Type B pancreatic cell (in vitro differentiated cells): Measurements from ENCODE around the gene NTM. TPM values are rescaled to one million over a fixed set of nuclear protein-coding genes. Genes with fewer than 3 reads are reported as not detected.

ENCODE experiments used
- DNase-seq: peaks from one replicate; pipeline ENCODE4 v3.0.0; 2021; ENCODE audit warnings: mixed read lengths; ENCODE audit not compliant: unreplicated experiment; ENCODE audit errors: extremely low spot score
- H3K27ac Mint-ChIP-seq: 2 replicates; pipeline ENCODE4 v1.8.0; 2021; ENCODE audit warnings: mild to moderate bottlenecking, mixed read lengths
- H3K27me3 Mint-ChIP-seq: 2 replicates; pipeline ENCODE4 v1.8.0; 2021; ENCODE audit warnings: mixed read lengths
- H3K36me3 Mint-ChIP-seq: 2 replicates; pipeline ENCODE4 v1.8.0; 2021; ENCODE audit warnings: mixed read lengths
- H3K4me1 Mint-ChIP-seq: one replicate; pipeline ENCODE4 v1.8.0; 2021; ENCODE audit warnings: mixed read lengths; ENCODE audit not compliant: unreplicated experiment
- H3K4me3 Mint-ChIP-seq: 2 replicates; pipeline ENCODE4 v1.8.0; 2021; ENCODE audit warnings: mild to moderate bottlenecking, mixed read lengths
- H3K9me3 Mint-ChIP-seq: 2 replicates; pipeline ENCODE4 v1.8.0; 2021; ENCODE audit warnings: mixed read lengths
- CTCF ChIP-seq: fragments of 200-600 bp; sonication (generic); conservative IDR thresholded peaks from 2 replicates; pipeline ENCODE4 v1.5.0; 2021; ENCODE audit warnings: antibody characterized with exemption, mild to moderate bottlenecking
- total RNA-seq: library from RNA; stranded (reverse); gene quantifications from 2 replicates; pipeline ENCODE4 v1.2.1, GENCODE V29; 2021; ENCODE audit warnings: low replicate concordance

The NTM gene
- total RNA-seq, 1 donor from 2014 or later: 19.2 TPM

GRCh38 chr11:132278801-132279574, 908.6 kb downstream of the NTM start:
- Mint-ChIP-seq H3K27me3 (peaks cover 12% of the 10 kb centered on the region), H3K4me3 (no peak overlapping the region), H3K9me3 (no peaks in the 10 kb centered on the region), H3K27ac (no peak overlapping the region), H3K4me1 (peaks cover 8% of the 10 kb centered on the region), H3K36me3 (no peaks in the 10 kb centered on the region)
- TF ChIP-seq CTCF: peak; percentile 67
- DNase-seq: no peak

GRCh38 chr11:132284048-132284447, 913.6 kb downstream of the NTM start:
- Mint-ChIP-seq H3K4me3 (no peak overlapping the region), H3K27me3 (peaks cover 30% of the 10 kb centered on the region), H3K4me1 (peaks cover 3% of the 10 kb centered on the region), H3K36me3 (no peaks in the 10 kb centered on the region), H3K9me3 (peaks cover 3% of the 10 kb centered on the region), H3K27ac (no peak overlapping the region)
- TF ChIP-seq CTCF: no peak
- no peak for DNase-seq

- H3K9me3 Mint-ChIP-seq: peaks cover 7% of the 10 kb centered on the region
- peaks cover 29% of the 10 kb centered on the region for H3K27me3 Mint-ChIP-seq
- H3K36me3 Mint-ChIP-seq: no peaks in the 10 kb centered on the region
- H3K4me1 Mint-ChIP-seq: no peaks in the 10 kb centered on the region
- DNase-seq: no peak
- no peak overlapping the region for H3K4me3 Mint-ChIP-seq
- TF ChIP-seq CTCF: no peak
- H3K27ac Mint-ChIP-seq: no peak overlapping the region
These were observed 914.2 kb downstream of the NTM start for GRCh38 chr11:132284611-132285010.

- peaks cover 30% of the 10 kb centered on the region for H3K27me3 Mint-ChIP-seq
- no peak overlapping the region for H3K4me3 Mint-ChIP-seq
- H3K27ac Mint-ChIP-seq: no peak overlapping the region
- DNase-seq: no peak
- no peaks in the 10 kb centered on the region for H3K36me3 Mint-ChIP-seq
- H3K9me3 Mint-ChIP-seq: peaks cover 7% of the 10 kb centered on the region
- no peak for TF ChIP-seq CTCF
- no peaks in the 10 kb centered on the region for H3K4me1 Mint-ChIP-seq
These were observed 915.2 kb downstream of the NTM start for GRCh38 chr11:132285631-132286030.

GRCh38 chr11:132286106-132286505, 915.7 kb downstream of the NTM start:
- H3K4me1 Mint-ChIP-seq: no peaks in the 10 kb centered on the region
- no peak overlapping the region for H3K27ac Mint-ChIP-seq
- H3K27me3 Mint-ChIP-seq: peaks cover 32% of the 10 kb centered on the region
- no peaks in the 10 kb centered on the region for H3K36me3 Mint-ChIP-seq
- DNase-seq: no peak
- TF ChIP-seq CTCF: no peak
- H3K4me3 Mint-ChIP-seq: no peak overlapping the region
- H3K9me3 Mint-ChIP-seq: peaks cover 7% of the 10 kb centered on the region
